Measurements from ENCODE around the gene OSBPL9. TPM values are rescaled to one million over a fixed set of nuclear protein-coding genes. Genes with fewer than 3 reads are reported as not detected.
A peak's percentile ranks its signal among the peaks of the same experiment; 100 is the strongest.
"Not testable (repeated sequence)": the region's sequence is repeated elsewhere in the genome, so short reads cannot be mapped to it uniquely, and the experiment has no call there.

The OSBPL9 gene
- total RNA-seq, 1 donor from 2014 or later: 78.7 TPM

DNA sequence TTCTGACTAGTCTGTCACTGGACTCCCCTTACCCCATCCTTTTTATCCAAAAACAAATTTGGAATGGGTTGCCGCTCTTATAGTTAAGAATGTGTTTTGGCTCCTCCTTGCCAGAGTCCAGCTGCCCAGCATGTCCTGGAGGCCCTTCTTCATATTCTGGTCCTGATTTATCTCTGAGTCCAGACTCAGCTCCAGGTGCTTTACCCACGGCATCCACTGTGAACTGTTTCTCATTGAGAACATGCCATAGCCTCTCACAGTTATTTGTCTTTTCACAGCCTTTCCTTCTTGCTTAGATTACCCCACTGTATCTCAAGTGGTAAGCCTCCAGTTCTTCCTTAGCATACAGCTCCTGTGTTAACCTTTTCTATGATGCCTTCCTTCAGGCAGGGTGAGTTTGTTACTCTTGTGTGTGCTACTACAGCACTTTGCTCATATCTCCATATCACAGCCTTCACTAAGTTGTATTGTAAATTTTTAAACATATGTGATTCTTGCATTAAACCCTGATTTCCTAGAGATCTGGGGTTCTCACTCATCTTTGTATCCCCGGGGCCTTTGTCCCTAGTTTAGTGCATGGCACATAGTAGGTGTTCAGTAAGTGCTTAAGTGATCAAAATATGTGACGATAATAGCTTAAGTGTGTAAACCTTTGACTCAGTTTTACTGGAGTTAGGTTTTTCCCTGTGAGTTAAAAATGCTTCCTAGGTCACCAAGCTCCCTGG lies 116.0 kb downstream of the OSBPL9 start:
- FAIRE-seq (no peak), DNase-seq (ENCODE audit: low spot score in 2 of 2) (no peak)

- DNase-seq (ENCODE audit: low spot score in 2 of 2); FAIRE-seq: not testable (repeated sequence)
Observed at GRCh38 chr1:51733426-51733774, 116.5 kb downstream of the OSBPL9 start.

GRCh38 chr1:51733793-51734522 lies 117.1 kb downstream of the OSBPL9 start:
- no peak for DNase-seq (ENCODE audit: low spot score in 2 of 2)
- no peak for FAIRE-seq

DNA sequence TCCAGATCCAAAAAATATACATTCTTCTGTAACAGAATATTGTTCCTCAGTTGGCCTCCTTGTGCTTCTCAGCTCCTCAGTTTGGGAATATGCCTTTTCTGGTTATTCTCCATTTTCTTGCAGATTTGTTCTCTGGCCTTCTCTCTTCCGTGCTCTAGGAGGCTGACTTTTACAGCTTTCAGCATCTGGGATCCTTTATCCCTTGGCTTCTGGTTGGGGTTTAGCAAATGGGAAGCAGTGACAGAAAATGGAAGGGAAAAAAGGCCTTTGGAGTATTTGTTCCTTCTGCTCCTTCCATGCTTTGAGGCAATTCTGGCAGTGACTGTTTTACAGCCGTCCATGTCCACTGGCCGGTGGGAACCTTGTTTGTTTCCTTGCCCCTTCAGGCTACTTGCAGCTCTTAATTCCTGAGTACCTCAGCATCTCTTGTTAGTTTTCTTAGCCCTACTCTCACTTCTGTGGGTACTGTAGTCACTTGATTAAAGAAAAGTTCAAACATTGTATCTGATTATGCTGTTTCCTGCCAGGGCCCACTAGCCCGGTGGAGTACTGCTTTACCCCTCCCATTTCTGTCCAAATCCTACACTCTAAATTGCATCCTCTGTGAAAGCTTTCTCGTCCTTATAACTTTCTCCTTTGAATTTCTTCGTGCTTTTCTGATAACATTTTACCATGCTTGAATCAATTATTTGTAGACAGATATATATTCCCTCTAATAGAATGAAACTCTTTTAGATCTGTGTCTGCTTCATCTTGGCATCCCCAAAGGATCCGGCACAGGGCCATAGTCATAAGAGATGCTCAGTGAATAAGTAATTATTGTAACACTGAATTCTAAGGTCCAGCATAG lies 118.2 kb downstream of the OSBPL9 start:
- no peak for DNase-seq (ENCODE audit: low spot score in 2 of 2)

GRCh38 chr1:51735746-51736254 lies 118.9 kb downstream of the OSBPL9 start:
- FAIRE-seq: no peak
- DNase-seq (ENCODE audit: low spot score in 2 of 2): no peak

More for the DNA sequence above, 118.2 kb downstream of the OSBPL9 start:
- FAIRE-seq: no peak

- no peak for DNase-seq (ENCODE audit: low spot score in 2 of 2)
Observed at GRCh38 chr1:51736702-51737101, 119.8 kb downstream of the OSBPL9 start.

DNA sequence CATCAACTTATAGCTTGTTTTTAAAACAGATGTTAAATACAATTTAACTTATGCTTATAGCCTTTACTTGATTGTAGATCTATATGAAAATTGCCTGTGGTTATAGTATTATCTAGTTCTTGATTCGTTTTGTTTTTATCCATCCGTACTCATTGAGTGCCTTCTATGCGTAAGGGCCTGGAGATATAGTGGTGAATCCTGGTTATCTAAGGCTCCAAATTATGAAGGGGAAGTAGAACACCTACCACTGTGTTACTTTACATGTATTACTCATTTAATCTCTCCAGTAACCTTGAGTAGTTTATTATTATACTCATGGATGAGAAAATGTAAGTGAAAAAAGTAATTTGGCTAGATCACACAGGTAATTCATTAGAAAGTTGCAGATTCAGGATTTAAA lies 121.8 kb downstream of the OSBPL9 start:
- DNase-seq (ENCODE audit: low spot score in 2 of 2): no peak

More at GRCh38 chr1:51736702-51737101, 119.8 kb downstream of the OSBPL9 start:
- FAIRE-seq: no peak

GRCh38 chr1:51740652-51741051 lies 123.8 kb downstream of the OSBPL9 start:
- DNase-seq (ENCODE audit: low spot score in 2 of 2): no peak
- FAIRE-seq: no peak

More for the DNA sequence above, 121.8 kb downstream of the OSBPL9 start:
- FAIRE-seq: no peak

DNA sequence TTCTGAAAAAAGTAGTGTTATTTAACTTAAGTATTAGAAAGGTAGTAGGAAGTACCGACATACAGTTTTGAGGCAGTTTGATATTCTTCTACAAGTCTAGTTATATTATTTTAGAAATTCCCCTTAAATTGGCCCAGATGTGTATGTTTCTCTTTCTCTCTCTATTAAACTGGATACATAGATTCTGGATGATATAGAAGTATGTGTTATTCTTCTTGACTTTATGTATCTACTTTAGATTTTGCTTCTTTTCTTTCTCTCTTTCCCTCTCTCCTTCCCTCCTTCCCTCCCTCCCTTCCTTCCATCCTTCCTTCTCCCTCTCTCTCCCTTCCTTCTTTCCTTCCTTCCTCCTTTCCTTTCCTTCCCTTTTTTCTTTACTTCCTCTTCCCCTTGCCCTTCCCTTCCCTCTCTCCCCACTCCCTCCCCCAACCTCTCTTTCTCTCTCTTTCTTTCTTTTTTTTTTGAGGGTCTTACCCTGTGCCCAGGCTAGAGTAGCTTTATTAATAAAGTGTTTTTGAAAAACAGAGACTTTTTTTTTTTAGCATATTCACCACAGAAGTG lies 124.3 kb downstream of the OSBPL9 start:
- FAIRE-seq (no peak), DNase-seq (ENCODE audit: low spot score in 2 of 2) (no peak)

- FAIRE-seq: no peak
Observed at GRCh38 chr1:51744506-51745303, 127.8 kb downstream of the OSBPL9 start.

GRCh38 chr1:51745304-51745570 lies 128.3 kb downstream of the OSBPL9 start:
- FAIRE-seq: no peak
- no peak for DNase-seq (ENCODE audit: low spot score in 2 of 2)

More at GRCh38 chr1:51744506-51745303, 127.8 kb downstream of the OSBPL9 start:
- DNase-seq (ENCODE audit: low spot score in 2 of 2): no peak

- DNase-seq (ENCODE audit: low spot score in 2 of 2) (no peak), FAIRE-seq (no peak)
Observed at GRCh38 chr1:51749151-51749550, 132.3 kb downstream of the OSBPL9 start.

GRCh38 chr1:51750218-51750617 lies 133.3 kb downstream of the OSBPL9 start:
- DNase-seq (ENCODE audit: low spot score in 2 of 2) (no peak), FAIRE-seq (peak; percentile 75)

GRCh38 chr1:51750729-51751128 lies 133.8 kb downstream of the OSBPL9 start:
- DNase-seq (ENCODE audit: low spot score in 2 of 2): no peak
- FAIRE-seq: no peak

DNA sequence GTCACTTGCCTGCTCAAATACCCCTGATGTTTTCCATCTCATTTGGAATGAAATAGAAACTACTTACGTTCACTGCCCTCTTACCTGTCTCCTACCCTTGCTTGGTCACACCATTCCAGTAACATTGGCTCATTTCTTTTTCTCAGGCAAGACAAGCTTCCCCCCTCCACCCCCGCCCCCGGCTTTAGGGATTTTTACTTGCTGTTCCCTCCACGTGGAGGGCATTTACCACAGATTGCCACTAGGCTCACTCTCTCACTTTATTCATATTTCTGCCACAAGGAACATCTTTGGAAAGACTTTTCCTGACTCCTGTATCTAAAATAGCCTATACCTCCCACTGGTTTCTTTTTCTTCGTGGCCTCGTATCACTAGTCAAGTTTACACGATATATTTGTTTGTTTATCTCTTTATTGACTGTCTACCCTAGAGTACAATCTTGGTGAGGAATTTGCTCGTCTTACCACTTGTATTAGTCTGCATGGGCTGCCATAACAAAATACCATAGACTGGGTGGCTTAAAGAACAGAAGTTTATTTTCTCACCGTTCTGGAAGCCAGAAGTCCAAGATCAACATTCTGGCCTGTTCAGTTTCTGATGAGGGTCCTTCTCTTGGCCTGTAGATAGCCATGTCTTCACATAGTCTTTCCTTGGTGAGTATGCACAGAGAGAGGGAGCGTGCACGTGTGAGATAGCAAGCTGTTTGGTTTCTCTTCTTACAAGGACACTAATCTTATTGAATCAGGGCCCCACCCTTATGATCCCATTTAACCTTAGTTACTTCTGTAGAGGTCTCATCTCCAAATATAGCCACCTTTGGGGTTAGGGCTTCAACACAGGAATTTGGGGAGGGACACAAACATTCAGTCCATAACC lies 135.4 kb downstream of the OSBPL9 start:
- DNase-seq (ENCODE audit: low spot score in 2 of 2): no peak
- no peak for FAIRE-seq

GRCh38 chr1:51753969-51754368 lies 137.1 kb downstream of the OSBPL9 start:
- no peak for FAIRE-seq
- no peak for DNase-seq (ENCODE audit: low spot score in 2 of 2)

DNA sequence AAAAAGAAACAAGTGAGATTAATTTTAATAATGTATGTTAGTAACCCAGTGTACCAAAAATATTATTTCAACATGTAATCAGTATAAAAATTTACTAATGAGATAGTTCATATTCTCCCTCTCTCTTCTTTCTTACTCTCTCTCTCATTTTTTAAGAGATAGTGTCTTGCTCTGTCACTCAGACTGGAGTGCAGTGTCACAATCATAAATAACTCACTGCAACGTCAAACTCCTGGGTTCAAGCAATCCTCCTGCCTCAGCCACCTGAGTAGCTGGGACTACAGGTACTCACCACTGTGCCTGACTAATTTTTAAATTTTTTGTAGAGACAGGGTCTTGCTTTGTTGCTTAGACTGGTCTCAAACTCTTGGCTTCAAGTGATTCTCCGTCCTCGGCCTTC lies 137.8 kb downstream of the OSBPL9 start:
- no peak for FAIRE-seq
- DNase-seq (ENCODE audit: low spot score in 2 of 2): no peak

DNA sequence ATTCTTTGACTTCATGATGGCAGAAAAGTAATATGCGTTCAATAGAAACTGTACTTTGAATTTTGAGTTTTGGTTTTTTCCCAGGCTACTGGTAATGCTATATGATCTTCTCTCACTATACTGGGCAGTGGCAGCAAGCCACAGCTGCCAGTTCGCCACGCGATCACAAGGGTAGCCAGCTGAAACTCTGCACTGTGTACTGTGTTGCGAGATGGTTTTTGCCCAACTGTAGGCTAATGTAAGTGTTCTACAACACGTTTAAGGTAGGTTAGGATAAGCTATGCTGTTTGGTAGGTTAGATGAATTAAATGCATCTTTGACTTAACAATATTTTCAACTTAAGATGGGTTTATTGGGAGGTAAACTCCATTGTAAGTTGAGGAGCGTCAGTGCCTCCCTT lies 138.5 kb downstream of the OSBPL9 start:
- DNase-seq (ENCODE audit: low spot score in 2 of 2): no peak
- FAIRE-seq: no peak

DNA sequence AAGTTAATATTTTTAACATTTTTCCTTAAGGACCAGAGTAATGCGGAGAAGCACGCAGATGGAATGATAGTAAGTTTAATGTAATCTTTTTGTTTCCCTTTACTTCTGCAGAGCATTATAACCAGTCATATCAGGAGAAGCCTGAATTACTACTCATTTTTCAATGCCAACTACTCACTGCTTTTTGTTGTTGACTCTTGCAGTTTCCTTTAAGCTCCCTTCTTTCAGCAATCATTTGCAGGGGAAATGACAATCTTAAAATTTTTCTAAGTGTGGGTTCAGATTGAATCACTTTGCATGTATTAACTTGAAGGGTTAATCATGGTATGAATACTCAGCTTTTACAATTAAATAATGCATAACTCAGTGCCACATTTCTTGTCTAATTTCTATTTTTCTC lies 139.4 kb downstream of the OSBPL9 start:
- FAIRE-seq: no peak

More for the DNA sequence above, 139.4 kb downstream of the OSBPL9 start:
- no peak for DNase-seq (ENCODE audit: low spot score in 2 of 2)
